ENCODE measurements around the gene UBAC1. TPM values are rescaled to one million over a fixed set of nuclear protein-coding genes. Genes with fewer than 3 reads are reported as not detected.
A peak's percentile ranks its signal among the peaks of the same experiment; 100 is the strongest.

The UBAC1 gene
- total and polyA plus RNA-seq, 9 of the 15 experiments (the other 6 are each of a cell fraction or from before 2014, with no cell fraction given) = 94.0 to 399 (median 228) TPM

GRCh38 chr9:135951889-135952663 lies 9.1 kb downstream of the UBAC1 start (continued):
- TF ChIP-seq MNT (conservative IDR thresholded peaks at IDR 0.05) (no peak), ESRRB (CRISPR knock-in tag; IDR thresholded peaks at IDR 0.05; ENCODE audit: borderline replicate concordance) (no peak), FOXK2 (conservative IDR thresholded peaks at IDR 0.05 in 1 of 2, IDR thresholded peaks at IDR 0.05 in 1 of 2; ENCODE audit: low read depth in 2 of 2) (peak; percentile 94 to 97), CHD4 (IDR thresholded peaks at IDR 0.05; ENCODE audit: insufficient read depth, insufficient replicate concordance, low read depth, low read length, poor library complexity, severe bottlenecking) (no peak), CSDE1 (IDR thresholded peaks at IDR 0.05) (no peak), ZBTB8A (IDR thresholded peaks at IDR 0.05; ENCODE audit: partially characterized antibody) (no peak), NR2F6 (CRISPR knock-in tag; IDR thresholded peaks at IDR 0.05) (no peak; the same call in 1 of the 2 replicates), CCNT2 (IDR thresholded peaks at IDR 0.05; ENCODE audit: borderline replicate concordance, extremely low read depth, insufficient read length, low read depth, low read length) (peak; percentile 99), ZC3H11A (IDR thresholded peaks at IDR 0.05; ENCODE audit: low read depth, low read length) (no peak), SMARCE1 (IDR thresholded peaks at IDR 0.05) (peak; percentile 99), ETS2 (tag; IDR thresholded peaks at IDR 0.05; ENCODE audit: borderline replicate concordance, poor library complexity, severe bottlenecking) (no peak), STAT6 (CRISPR knock-in tag; IDR thresholded peaks at IDR 0.05) (peak; percentile 63; the same call in 1 of the 2 replicates), ZBTB33 (CRISPR knock-in tag; IDR thresholded peaks at IDR 0.05) (peak; percentile 57; the same call in 1 of the 2 replicates), COPS2 (conservative IDR thresholded peaks at IDR 0.05) (no peak), HDAC6 (IDR thresholded peaks at IDR 0.05; ENCODE audit: low read depth, low read length) (no peak), ELK1 (CRISPR knock-in tag; IDR thresholded peaks at IDR 0.05) (no peak)
- TF ChIP-seq, protein P1, sequence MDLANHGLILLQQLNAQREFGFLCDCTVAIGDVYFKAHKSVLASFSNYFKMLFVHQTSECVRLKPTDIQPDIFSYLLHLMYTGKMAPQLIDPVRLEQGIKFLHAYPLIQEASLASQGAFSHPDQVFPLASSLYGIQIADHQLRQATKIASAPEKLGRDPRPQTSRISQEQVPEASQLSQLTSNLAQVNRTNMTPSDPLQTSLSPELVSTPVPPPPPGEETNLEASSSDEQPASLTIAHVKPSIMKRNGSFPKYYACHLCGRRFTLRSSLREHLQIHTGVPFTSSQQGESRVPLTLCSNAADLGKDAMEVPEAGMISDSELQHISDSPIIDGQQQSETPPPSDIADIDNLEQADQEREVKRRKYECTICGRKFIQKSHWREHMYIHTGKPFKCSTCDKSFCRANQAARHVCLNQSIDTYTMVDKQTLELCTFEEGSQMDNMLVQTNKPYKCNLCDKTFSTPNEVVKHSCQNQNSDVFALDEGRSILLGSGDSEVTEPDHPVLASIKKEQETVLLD (IDR thresholded peaks at IDR 0.05) = peak; percentile 72; the same call in 1 of the 2 replicates
